Keratinocyte (primary cell): ENCODE results near the gene ABHD10. TPM values are rescaled to one million over a fixed set of nuclear protein-coding genes. Genes with fewer than 3 reads are reported as not detected.

ENCODE experiments used
- DNase-seq: peaks from one replicate; pipeline ENCODE4 v3.0.0-alpha.2; 2011; ENCODE audit warnings: low read depth, missing footprints, low spot score
- FAIRE-seq: peaks from 2 replicates; lab custom pipeline; 2011; peaks lifted over from hg19 to GRCh38; lab: Jason Lieb, UNC
- H2AFZ ChIP-seq: 2 replicates; pipeline ENCODE4 v1.6.0; 2012; ENCODE audit warnings: low read length, control low read depth, inconsistent platforms; ENCODE audit not compliant: control insufficient read depth
- H3K27ac ChIP-seq: 2 replicates; pipeline ENCODE4 v1.5.1; 2011; ENCODE audit warnings: low read length; ENCODE audit not compliant: control insufficient read depth, insufficient read depth
- H3K27me3 ChIP-seq: 3 replicates; pipeline ENCODE4 v1.6.0; 2011; ENCODE audit warnings: low read length; ENCODE audit not compliant: control insufficient read depth, insufficient read depth; ENCODE audit errors: extremely low read depth
- H3K36me3 ChIP-seq, 2 experiments: 2 replicates in 1 of 2; 3 replicates in 1 of 2; pipeline ENCODE4 v1.5.1; 2011; ENCODE audit warnings: low read length in 2 of 2, mild to moderate bottlenecking in 1 of 2; ENCODE audit not compliant: control insufficient read depth in 2 of 2, insufficient read depth in 2 of 2; ENCODE audit errors: extremely low read depth in 1 of 2
- H3K4me1 ChIP-seq: 3 replicates; pipeline ENCODE4 v1.5.1; 2011; ENCODE audit warnings: low read length; ENCODE audit not compliant: control insufficient read depth, insufficient read depth; ENCODE audit errors: extremely low read depth
- H3K4me2 ChIP-seq: 3 replicates; pipeline ENCODE4 v1.6.0; 2011; ENCODE audit warnings: low read depth, low read length; ENCODE audit not compliant: control insufficient read depth, insufficient read depth; ENCODE audit errors: extremely low read depth
- H3K4me3 ChIP-seq, 3 experiments: fragments of 200-600 bp in 1 of 3; sonication (generic) in 1 of 3; 2 replicates in 2 of 3; 3 replicates in 1 of 3; pipeline ENCODE4 v1.5.1; 2011 to 2016; ENCODE audit warnings: low read length in 3 of 3, mild to moderate bottlenecking in 3 of 3, control low read depth in 2 of 3, inconsistent platforms in 1 of 3, low read depth in 1 of 3, mixed read lengths in 1 of 3, mixed run types in 1 of 3, moderate library complexity in 1 of 3; ENCODE audit not compliant: control insufficient read depth in 2 of 3, insufficient read depth in 2 of 3; ENCODE audit errors: extremely low read depth in 1 of 3
- H3K79me2 ChIP-seq: 2 replicates; pipeline ENCODE4 v1.6.0; 2012; ENCODE audit warnings: low read length; ENCODE audit not compliant: control insufficient read depth, insufficient read depth
- H3K9ac ChIP-seq: 3 replicates; pipeline ENCODE4 v1.6.0; 2011; ENCODE audit warnings: low read length; ENCODE audit not compliant: control insufficient read depth, insufficient read depth; ENCODE audit errors: extremely low read depth
- H3K9me1 ChIP-seq: 3 replicates; pipeline ENCODE4 v1.6.0; 2011; ENCODE audit warnings: low read length; ENCODE audit not compliant: control insufficient read depth, insufficient read depth; ENCODE audit errors: extremely low read depth
- H3K9me3 ChIP-seq: 2 replicates; pipeline ENCODE4 v1.5.1; 2012; ENCODE audit warnings: low read depth, low read length; ENCODE audit not compliant: control insufficient read depth
- H4K20me1 ChIP-seq: 3 replicates; pipeline ENCODE4 v1.6.0; 2011; ENCODE audit warnings: low read length; ENCODE audit not compliant: control insufficient read depth, insufficient read depth; ENCODE audit errors: extremely low read depth
- CTCF ChIP-seq, 3 experiments: IDR thresholded peaks in 1 of 3; conservative IDR thresholded peaks in 1 of 3; optimal IDR thresholded peaks in 1 of 3; 2 replicates in 2 of 3; 3 replicates in 1 of 3; pipeline versions ENCODE3 to v1.5.1; 2011; ENCODE audit warnings: low read length in 3 of 3, mild to moderate bottlenecking in 3 of 3, moderate library complexity in 2 of 3, control low read depth in 1 of 3, inconsistent platforms in 1 of 3; ENCODE audit not compliant: insufficient read depth in 2 of 3; ENCODE audit errors: extremely low read depth in 1 of 3
- EZH2 ChIP-seq: IDR thresholded peaks from one replicate; pipeline ENCODE4 v1.6.1; 2012; ENCODE audit warnings: inconsistent platforms, mild to moderate bottlenecking, low read length, moderate library complexity
- dilution Hi-C: fragments of 300-500 bp; cut with MboI; formaldehyde crosslinking; loops from one replicate; pipeline ENCODE4 v1.7.0; 2020; ENCODE audit warnings: low sequenced_read_pairs; ENCODE audit not compliant: extremely low pct_ligation_motif_present
- polyA plus RNA-seq, 5 experiments: library from polyadenylated mRNA; depleted of rRNA in 3 of 5; stranded (reverse) in 3 of 5; stranded (forward) in 1 of 5; unstranded in 1 of 5; fragments of >200 nt; gene quantifications; 1 replicate in 1 of 5; 2 replicates in 3 of 5; 3 replicates in 1 of 5; pipeline versions ENCODE4 v1.2.1 to v1.2.3, GENCODE V29; 2011 to 2012; ENCODE audit warnings: missing spikeins in 2 of 5, low read depth in 1 of 5, low replicate concordance in 1 of 5

The ABHD10 gene
- polyA plus RNA-seq, 1 donor (not counting 4 experiments of a cell fraction or from before 2014, with no cell fraction given), result 22.2 TPM

- Histone ChIP-seq H3K9me3 (no peaks in the 10 kb centered on the region), H3K79me2 (no peaks in the 10 kb centered on the region), H3K27me3 (no peaks in the 10 kb centered on the region), H3K9me1 (no peaks in the 10 kb centered on the region), H3K9ac (no peak overlapping the region), H3K27ac (no peak overlapping the region), H2AFZ (no peak overlapping the region), H3K36me3 (peaks cover 26 to 43% of the 10 kb centered on the region in 2 experiments), H3K4me1 (no peaks in the 10 kb centered on the region), H3K4me3 (no peak overlapping the region), H4K20me1 (no peaks in the 10 kb centered on the region), H3K4me2 (no peak overlapping the region)
- dilution Hi-C loops, result no loop called here
- FAIRE-seq (no peak), DNase-seq (no peak)
- TF ChIP-seq CTCF (optimal IDR thresholded peaks at IDR 0.05 in 1 of 3, IDR thresholded peaks at IDR 0.05 in 1 of 3, conservative IDR thresholded peaks at IDR 0.05 in 1 of 3; ENCODE audit: extremely low read depth in 1 of 3, insufficient read depth in 2 of 3, low read length in 3 of 3) (no peak), EZH2 (no peak)
Measured at GRCh38 chr3:111952866-111953450, 25.9 kb upstream of the ABHD10 start.

- Histone ChIP-seq H3K27ac (no peak overlapping the region), H3K9ac (no peak overlapping the region), H3K4me2 (no peak overlapping the region), H3K4me3 (no peak overlapping the region), H3K36me3 (peaks cover 29 to 50% of the 10 kb centered on the region in 2 experiments), H4K20me1 (no peaks in the 10 kb centered on the region), H3K9me3 (no peaks in the 10 kb centered on the region), H3K79me2 (no peaks in the 10 kb centered on the region), H2AFZ (no peak overlapping the region), H3K27me3 (no peaks in the 10 kb centered on the region), H3K9me1 (no peaks in the 10 kb centered on the region), H3K4me1 (no peaks in the 10 kb centered on the region)
- FAIRE-seq, result no peak
- TF ChIP-seq EZH2, result no peak
- TF ChIP-seq CTCF (optimal IDR thresholded peaks at IDR 0.05 in 1 of 3, IDR thresholded peaks at IDR 0.05 in 1 of 3, conservative IDR thresholded peaks at IDR 0.05 in 1 of 3; ENCODE audit: extremely low read depth in 1 of 3, insufficient read depth in 2 of 3, low read length in 3 of 3), result no peak
- no peak for DNase-seq
- dilution Hi-C loops, result no loop called here
Measured at GRCh38 chr3:111954228-111954990, 24.4 kb upstream of the ABHD10 start.
